ENCODE measurements around the gene FBLN1. TPM values are rescaled to one million over a fixed set of nuclear protein-coding genes. Genes with fewer than 3 reads are reported as not detected.

FBLN1 gene
- total and polyA plus RNA-seq, 4 experiments from 2014 or later = not detected

- no peak overlapping the region for H3K27ac ChIP-seq (ENCODE audit: low read depth, low read length)
- peaks cover 4% of the 10 kb centered on the region for H3K4me1 ChIP-seq (ENCODE audit: insufficient read depth, low read length)
- intact Hi-C loops (cut with micrococcal nuclease) = no loop called here
- H3K9me3 Mint-ChIP-seq = peaks cover 0 to 21% (median 10%) of the 10 kb centered on the region in 8 donors
- H3K4me3 Mint-ChIP-seq = no peak overlapping the region
- DNase-seq = no peak
- H3K4me1 Mint-ChIP-seq = peaks cover 0 to 7% (median 3%) of the 10 kb centered on the region in 4 donors
- POLR2A ChIA-PET (ENCODE audit: partially characterized antibody) = no interaction called here
- no peaks in the 10 kb centered on the region for H3K9me3 ChIP-seq (ENCODE audit: control insufficient read depth in 1 of 2, low read length in 2 of 2)
- H3K27me3 Mint-ChIP-seq = peaks cover 0 to 7% of the 10 kb centered on the region in 2 donors
- CTCF ChIA-PET (ENCODE audit: partially characterized antibody) = interaction anchor here (0.6 kb wide), 1 partner anchor 10 kb away, joined by 3 read pairs; no protein-coding TSS in a partner anchor
- no peaks in the 10 kb centered on the region for H3K27me3 ChIP-seq (ENCODE audit: insufficient read depth, low read length)
- no peaks in the 10 kb centered on the region for H3K36me3 ChIP-seq (ENCODE audit: insufficient read depth, low read length)
- H3K4me3 ChIP-seq (ENCODE audit: low read length in 2 of 2) = no peak overlapping the region
- H3K27ac Mint-ChIP-seq = no peak overlapping the region
- peaks cover 0 to 3% of the 10 kb centered on the region in 2 donors for H3K36me3 Mint-ChIP-seq
These were observed 72.5 kb downstream of the FBLN1 start for GRCh38 chr22:45575173-45575572.

- ChIA-PET POLR2A (ENCODE audit: partially characterized antibody) (no interaction called here), CTCF (ENCODE audit: partially characterized antibody) (no interaction called here)
- no peak for DNase-seq
- no peak overlapping the region for H3K4me3 ChIP-seq (ENCODE audit: low read length in 2 of 2)
- Mint-ChIP-seq H3K27me3 (peaks cover 0 to 7% of the 10 kb centered on the region in 2 donors), H3K4me1 (peaks cover 0 to 7% (median 3%) of the 10 kb centered on the region in 4 donors), H3K36me3 (no peaks in the 10 kb centered on the region), H3K4me3 (no peak overlapping the region), H3K9me3 (peaks cover 0 to 16% (median 5%) of the 10 kb centered on the region in 8 donors), H3K27ac (no peak overlapping the region)
- H3K4me1 ChIP-seq (ENCODE audit: insufficient read depth, low read length) = peaks cover 4% of the 10 kb centered on the region
- no peaks in the 10 kb centered on the region for H3K27me3 ChIP-seq (ENCODE audit: insufficient read depth, low read length)
- H3K9me3 ChIP-seq (ENCODE audit: control insufficient read depth in 1 of 2, low read length in 2 of 2) = no peaks in the 10 kb centered on the region
- intact Hi-C loops (cut with micrococcal nuclease) = no loop called here
- H3K27ac ChIP-seq (ENCODE audit: low read depth, low read length) = no peak overlapping the region
- H3K36me3 ChIP-seq (ENCODE audit: insufficient read depth, low read length) = no peaks in the 10 kb centered on the region
These were observed 73.1 kb downstream of the FBLN1 start for GRCh38 chr22:45575607-45576272.

GRCh38 chr22:45576273-45576625 is 73.6 kb downstream of the FBLN1 start:
- Mint-ChIP-seq H3K9me3 (peaks cover 0 to 13% (median 4%) of the 10 kb centered on the region in 8 donors), H3K27ac (no peak overlapping the region), H3K36me3 (no peaks in the 10 kb centered on the region), H3K27me3 (peaks cover 0 to 7% of the 10 kb centered on the region in 2 donors), H3K4me3 (no peak overlapping the region), H3K4me1 (peaks cover 0 to 7% (median 3%) of the 10 kb centered on the region in 4 donors)
- Histone ChIP-seq H3K36me3 (ENCODE audit: insufficient read depth, low read length) (no peaks in the 10 kb centered on the region), H3K9me3 (ENCODE audit: control insufficient read depth in 1 of 2, low read length in 2 of 2) (no peaks in the 10 kb centered on the region), H3K4me3 (ENCODE audit: low read length in 2 of 2) (no peak overlapping the region), H3K4me1 (ENCODE audit: insufficient read depth, low read length) (peaks cover 4% of the 10 kb centered on the region), H3K27me3 (ENCODE audit: insufficient read depth, low read length) (no peaks in the 10 kb centered on the region), H3K27ac (ENCODE audit: low read depth, low read length) (no peak overlapping the region)
- no peak for DNase-seq
- intact Hi-C loops (cut with micrococcal nuclease) = no loop called here
- ChIA-PET CTCF (ENCODE audit: partially characterized antibody) (no interaction called here), POLR2A (ENCODE audit: partially characterized antibody) (no interaction called here)

GRCh38 chr22:45576730-45577464 is 74.2 kb downstream of the FBLN1 start:
- peaks cover 0 to 7% (median 3%) of the 10 kb centered on the region in 4 donors for H3K4me1 Mint-ChIP-seq
- H3K27me3 Mint-ChIP-seq = peaks cover 0 to 7% of the 10 kb centered on the region in 2 donors
- DNase-seq = no peak
- H3K27me3 ChIP-seq (ENCODE audit: insufficient read depth, low read length) = no peaks in the 10 kb centered on the region
- intact Hi-C loops (cut with micrococcal nuclease) = no loop called here
- H3K4me3 ChIP-seq (ENCODE audit: low read length in 2 of 2) = no peak overlapping the region
- ChIA-PET POLR2A (ENCODE audit: partially characterized antibody) (no interaction called here), CTCF (ENCODE audit: partially characterized antibody) (interaction anchor here (0.8 to 1.5 kb wide), 6 partner anchors 9 to 419 kb away, joined by 3 to 5 read pairs (median 3); no protein-coding TSS in a partner anchor)
- H3K36me3 Mint-ChIP-seq = peaks cover 0 to 1% of the 10 kb centered on the region in 2 donors
- no peaks in the 10 kb centered on the region for H3K9me3 ChIP-seq (ENCODE audit: control insufficient read depth in 1 of 2, low read length in 2 of 2)
- H3K9me3 Mint-ChIP-seq = peaks cover 0 to 6% (median 0%) of the 10 kb centered on the region in 8 donors
- H3K4me1 ChIP-seq (ENCODE audit: insufficient read depth, low read length) = peaks cover 4% of the 10 kb centered on the region
- no peak overlapping the region for H3K27ac ChIP-seq (ENCODE audit: low read depth, low read length)
- no peaks in the 10 kb centered on the region for H3K36me3 ChIP-seq (ENCODE audit: insufficient read depth, low read length)
- H3K27ac Mint-ChIP-seq = no peak overlapping the region
- no peak overlapping the region for H3K4me3 Mint-ChIP-seq

- Mint-ChIP-seq H3K4me1 (peaks cover 0 to 11% (median 6%) of the 10 kb centered on the region in 4 donors), H3K27ac (no peak overlapping the region), H3K4me3 (no peak overlapping the region), H3K27me3 (peaks cover 0 to 7% of the 10 kb centered on the region in 2 donors), H3K36me3 (peaks cover 0 to 1% of the 10 kb centered on the region in 2 donors), H3K9me3 (peaks cover 0 to 6% (median 0%) of the 10 kb centered on the region in 8 donors)
- H3K27ac ChIP-seq (ENCODE audit: low read depth, low read length) = no peak overlapping the region
- ChIA-PET POLR2A (ENCODE audit: partially characterized antibody) (no interaction called here), CTCF (ENCODE audit: partially characterized antibody) (interaction anchor here (0.7 to 1.5 kb wide), 7 partner anchors 9 to 67 kb away, joined by 3 to 5 read pairs (median 4); no protein-coding TSS in a partner anchor)
- DNase-seq = peak; percentile 57 to 64 (median 63)
- no peaks in the 10 kb centered on the region for H3K36me3 ChIP-seq (ENCODE audit: insufficient read depth, low read length)
- H3K4me3 ChIP-seq (ENCODE audit: low read length in 2 of 2) = no peak overlapping the region
- H3K9me3 ChIP-seq (ENCODE audit: control insufficient read depth in 1 of 2, low read length in 2 of 2) = no peaks in the 10 kb centered on the region
- H3K27me3 ChIP-seq (ENCODE audit: insufficient read depth, low read length) = no peaks in the 10 kb centered on the region
- H3K4me1 ChIP-seq (ENCODE audit: insufficient read depth, low read length) = peaks cover 6% of the 10 kb centered on the region
- intact Hi-C loops (cut with micrococcal nuclease) = no loop called here
These were observed 75.3 kb downstream of the FBLN1 start for GRCh38 chr22:45577746-45578523.

DNA sequence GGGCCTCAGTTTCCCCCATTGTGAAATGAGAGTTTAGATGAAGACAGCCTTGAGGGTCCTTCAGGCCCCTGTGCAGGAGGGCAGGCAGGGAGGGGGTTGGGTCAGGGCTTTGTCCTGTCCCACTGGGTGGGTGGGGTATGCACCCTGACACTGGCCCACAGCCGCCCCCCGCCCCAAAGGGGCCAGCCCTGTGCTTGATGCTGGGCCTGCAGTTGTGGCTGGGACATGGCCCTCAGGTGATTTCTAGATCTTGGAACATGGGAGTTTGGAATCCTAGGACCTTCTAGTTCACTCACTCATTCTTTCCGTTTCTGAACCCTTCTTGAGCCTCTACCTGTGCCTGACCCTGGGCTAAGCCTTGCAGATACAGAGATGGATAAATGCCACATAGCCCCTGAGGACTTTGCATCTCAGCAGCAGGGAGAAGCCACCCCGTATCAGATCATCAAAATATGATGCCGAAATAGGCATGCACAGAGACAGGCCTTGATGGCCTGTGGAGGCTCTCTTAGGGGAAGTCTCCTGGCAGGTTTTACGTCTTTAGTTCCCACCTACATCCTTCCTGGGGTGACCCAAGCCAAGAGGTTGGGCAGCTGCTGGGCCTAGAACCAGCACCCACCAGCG is 76.0 kb downstream of the FBLN1 start:
- peaks cover 13% of the 10 kb centered on the region for H3K4me1 ChIP-seq (ENCODE audit: insufficient read depth, low read length)
- ChIA-PET POLR2A (ENCODE audit: partially characterized antibody) (no interaction called here), CTCF (ENCODE audit: partially characterized antibody) (interaction anchor here (0.5 to 1.4 kb wide), 7 partner anchors 9 to 805 kb away, joined by 3 to 5 read pairs (median 4); no protein-coding TSS in a partner anchor)
- H3K27ac ChIP-seq (ENCODE audit: low read depth, low read length) = no peak overlapping the region
- no peak overlapping the region for H3K4me3 Mint-ChIP-seq
- H3K27ac Mint-ChIP-seq = no peak overlapping the region
- H3K27me3 ChIP-seq (ENCODE audit: insufficient read depth, low read length) = no peaks in the 10 kb centered on the region
- H3K36me3 Mint-ChIP-seq = peaks cover 0 to 1% of the 10 kb centered on the region in 2 donors
- no peak overlapping the region for H3K4me3 ChIP-seq (ENCODE audit: low read length in 2 of 2)
- H3K36me3 ChIP-seq (ENCODE audit: insufficient read depth, low read length) = no peaks in the 10 kb centered on the region
- H3K9me3 ChIP-seq (ENCODE audit: control insufficient read depth in 1 of 2, low read length in 2 of 2) = no peaks in the 10 kb centered on the region
- peaks cover 0 to 5% (median 3%) of the 10 kb centered on the region in 8 donors for H3K9me3 Mint-ChIP-seq
- no peak for DNase-seq
- intact Hi-C loops (cut with micrococcal nuclease) = no loop called here
- H3K27me3 Mint-ChIP-seq = peaks cover 0 to 7% of the 10 kb centered on the region in 2 donors
- H3K4me1 Mint-ChIP-seq = peaks cover 5 to 18% (median 10%) of the 10 kb centered on the region in 4 donors

All from CD4-positive, alpha-beta memory T cell (primary cell).